ENCODE results near the gene SHC4.

Gene SHC4

GRCh38 chr15:48875241-48875960 is 88.3 kb downstream of the SHC4 start:
- H3K79me1 ChIP-seq (ENCODE audit: low read length), result peaks cover 7% of the 10 kb centered on the region

GRCh38 chr15:48872632-48873031 is 91.1 kb downstream of the SHC4 start:
- no peaks in the 10 kb centered on the region for H3K27me3 ChIP-seq (ENCODE audit: insufficient read depth, low read length)
- no peak overlapping the region for H2BK120ac ChIP-seq (ENCODE audit: insufficient read depth, low read length, poor library complexity)
- no peak overlapping the region for H3K27ac ChIP-seq (ENCODE audit: low read depth, low read length)
- H4K12ac ChIP-seq (ENCODE audit: low read depth, low read length), result no peak overlapping the region
- no peak overlapping the region for H2AK5ac ChIP-seq (ENCODE audit: low read length)
- no peak overlapping the region for H2BK12ac ChIP-seq (ENCODE audit: low read length)
- no peak overlapping the region for H3K4ac ChIP-seq (ENCODE audit: low read depth, low read length)
- H3K18ac ChIP-seq (ENCODE audit: low read length), result no peak overlapping the region
- H2BK5ac ChIP-seq (ENCODE audit: low read depth, low read length, poor library complexity), result no peak overlapping the region
- H3K14ac ChIP-seq (ENCODE audit: low read length), result no peak overlapping the region
- H3K4me3 ChIP-seq (ENCODE audit: low read depth, low read length), result no peak overlapping the region
- no peaks in the 10 kb centered on the region for H3K9me3 ChIP-seq (ENCODE audit: insufficient read depth, low read depth, low read length)
- no peak for DNase-seq
- H3K4me2 ChIP-seq (ENCODE audit: low read length), result no peak overlapping the region
- H4K8ac ChIP-seq (ENCODE audit: low read depth, low read length), result no peak overlapping the region
- peaks cover 0 to 1% of the 10 kb centered on the region in 2 experiments for H3K4me1 ChIP-seq (ENCODE audit: control insufficient read depth in 1 of 2, insufficient read depth in 2 of 2, low read length in 2 of 2)
- no peaks in the 10 kb centered on the region for H3K36me3 ChIP-seq (ENCODE audit: control insufficient read depth in 1 of 2, insufficient read depth in 2 of 2, low read length in 2 of 2)
- H3K79me2 ChIP-seq (ENCODE audit: control insufficient read depth, insufficient read depth, low read length, poor library complexity), result no peaks in the 10 kb centered on the region
- no CpG with 5 or more reads among the region's 2 CpGs for WGBS (ENCODE audit: extremely low coverage, insufficient coverage, insufficient read length)
- no peak overlapping the region for H2AFZ ChIP-seq (ENCODE audit: insufficient read depth, low read length, poor library complexity)
- H4K91ac ChIP-seq (ENCODE audit: low read depth, low read length), result no peak overlapping the region
- H3K79me1 ChIP-seq (ENCODE audit: low read length), result peaks cover under 1% of the 10 kb centered on the region
- H3K23ac ChIP-seq (ENCODE audit: low read length), result no peak overlapping the region
- H3K9ac ChIP-seq (ENCODE audit: low read length), result no peak overlapping the region

More at GRCh38 chr15:48875241-48875960, 88.3 kb downstream of the SHC4 start:
- H2AFZ ChIP-seq (ENCODE audit: insufficient read depth, low read length, poor library complexity), result no peak overlapping the region
- no peak overlapping the region for H3K27ac ChIP-seq (ENCODE audit: low read depth, low read length)
- no peak overlapping the region for H4K8ac ChIP-seq (ENCODE audit: low read depth, low read length)
- no peak for DNase-seq
- no peak overlapping the region for H3K4me3 ChIP-seq (ENCODE audit: low read depth, low read length)
- H3K9ac ChIP-seq (ENCODE audit: low read length), result no peak overlapping the region
- H3K4ac ChIP-seq (ENCODE audit: low read depth, low read length), result no peak overlapping the region
- H3K4me1 ChIP-seq (ENCODE audit: control insufficient read depth in 1 of 2, insufficient read depth in 2 of 2, low read length in 2 of 2), result no peaks in the 10 kb centered on the region
- no peaks in the 10 kb centered on the region for H3K9me3 ChIP-seq (ENCODE audit: insufficient read depth, low read depth, low read length)
- H4K91ac ChIP-seq (ENCODE audit: low read depth, low read length), result no peak overlapping the region
- no peaks in the 10 kb centered on the region for H3K36me3 ChIP-seq (ENCODE audit: control insufficient read depth in 1 of 2, insufficient read depth in 2 of 2, low read length in 2 of 2)
- no peak overlapping the region for H2BK12ac ChIP-seq (ENCODE audit: low read length)
- WGBS (ENCODE audit: extremely low coverage, insufficient coverage, insufficient read length), result no CpG with 5 or more reads among the region's 2 CpGs
- H2BK120ac ChIP-seq (ENCODE audit: insufficient read depth, low read length, poor library complexity), result no peak overlapping the region
- H4K12ac ChIP-seq (ENCODE audit: low read depth, low read length), result no peak overlapping the region
- H2AK5ac ChIP-seq (ENCODE audit: low read length), result no peak overlapping the region
- no peak overlapping the region for H3K4me2 ChIP-seq (ENCODE audit: low read length)
- H3K27me3 ChIP-seq (ENCODE audit: insufficient read depth, low read length), result no peaks in the 10 kb centered on the region
- H2BK5ac ChIP-seq (ENCODE audit: low read depth, low read length, poor library complexity), result no peak overlapping the region
- H3K23ac ChIP-seq (ENCODE audit: low read length), result no peak overlapping the region
- H3K79me2 ChIP-seq (ENCODE audit: control insufficient read depth, insufficient read depth, low read length, poor library complexity), result peaks cover 4% of the 10 kb centered on the region
- no peak overlapping the region for H3K14ac ChIP-seq (ENCODE audit: low read length)
- no peak overlapping the region for H3K18ac ChIP-seq (ENCODE audit: low read length)

DNA sequence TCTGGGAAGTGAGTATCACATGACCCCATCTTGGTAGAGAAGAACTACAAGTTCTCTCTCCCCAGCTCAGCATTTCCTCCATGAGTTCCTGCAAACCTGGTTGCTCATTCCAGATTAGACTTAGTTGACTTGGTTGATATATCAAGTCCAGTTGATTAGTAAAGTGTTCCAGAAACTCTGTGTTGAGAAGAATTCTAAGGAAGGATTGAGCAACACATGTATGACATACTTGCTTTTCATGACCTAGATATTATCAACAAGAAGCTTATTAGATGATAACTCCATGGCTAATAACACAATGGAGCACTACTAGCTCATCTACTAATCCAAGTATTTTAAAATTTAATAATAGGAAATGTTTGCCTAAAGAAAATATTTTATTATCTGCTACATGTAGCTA is 92.2 kb downstream of the SHC4 start:
- peak in 1 of 2 donors; percentile 65 for DNase-seq
- Histone ChIP-seq H3K27ac (ENCODE audit: low read depth, low read length) (no peak overlapping the region), H2AFZ (ENCODE audit: insufficient read depth, low read length, poor library complexity) (no peak overlapping the region), H4K91ac (ENCODE audit: low read depth, low read length) (no peak overlapping the region), H4K12ac (ENCODE audit: low read depth, low read length) (no peak overlapping the region), H3K36me3 (ENCODE audit: control insufficient read depth in 1 of 2, insufficient read depth in 2 of 2, low read length in 2 of 2) (no peaks in the 10 kb centered on the region), H3K9ac (ENCODE audit: low read length) (no peak overlapping the region), H3K23ac (ENCODE audit: low read length) (no peak overlapping the region), H2BK120ac (ENCODE audit: insufficient read depth, low read length, poor library complexity) (no peak overlapping the region), H3K9me3 (ENCODE audit: insufficient read depth, low read depth, low read length) (no peaks in the 10 kb centered on the region), H3K4me2 (ENCODE audit: low read length) (no peak overlapping the region), H2AK5ac (ENCODE audit: low read length) (no peak overlapping the region), H3K79me2 (ENCODE audit: control insufficient read depth, insufficient read depth, low read length, poor library complexity) (no peaks in the 10 kb centered on the region), H3K4me1 (ENCODE audit: control insufficient read depth in 1 of 2, insufficient read depth in 2 of 2, low read length in 2 of 2) (peaks cover 0 to 1% of the 10 kb centered on the region in 2 experiments), H3K4ac (ENCODE audit: low read depth, low read length) (no peak overlapping the region), H3K4me3 (ENCODE audit: low read depth, low read length) (no peak overlapping the region), H3K27me3 (ENCODE audit: insufficient read depth, low read length) (no peaks in the 10 kb centered on the region), H2BK12ac (ENCODE audit: low read length) (no peak overlapping the region), H4K8ac (ENCODE audit: low read depth, low read length) (no peak overlapping the region), H3K14ac (ENCODE audit: low read length) (no peak overlapping the region), H3K79me1 (ENCODE audit: low read length) (no peaks in the 10 kb centered on the region), H2BK5ac (ENCODE audit: low read depth, low read length, poor library complexity) (no peak overlapping the region), H3K18ac (ENCODE audit: low read length) (no peak overlapping the region)

- no peak overlapping the region for H3K14ac ChIP-seq (ENCODE audit: low read length)
- no peak overlapping the region for H2BK12ac ChIP-seq (ENCODE audit: low read length)
- no peak overlapping the region for H2BK5ac ChIP-seq (ENCODE audit: low read depth, low read length, poor library complexity)
- H2BK120ac ChIP-seq (ENCODE audit: insufficient read depth, low read length, poor library complexity), result no peak overlapping the region
- no peak for DNase-seq
- H4K12ac ChIP-seq (ENCODE audit: low read depth, low read length), result no peak overlapping the region
- H3K27ac ChIP-seq (ENCODE audit: low read depth, low read length), result no peak overlapping the region
- H3K79me2 ChIP-seq (ENCODE audit: control insufficient read depth, insufficient read depth, low read length, poor library complexity), result no peaks in the 10 kb centered on the region
- H3K18ac ChIP-seq (ENCODE audit: low read length), result no peak overlapping the region
- H3K27me3 ChIP-seq (ENCODE audit: insufficient read depth, low read length), result no peaks in the 10 kb centered on the region
- H2AFZ ChIP-seq (ENCODE audit: insufficient read depth, low read length, poor library complexity), result no peak overlapping the region
- peak overlapping the region; percentile 68 for H3K9ac ChIP-seq (ENCODE audit: low read length)
- H3K4me2 ChIP-seq (ENCODE audit: low read length), result no peak overlapping the region
- H3K79me1 ChIP-seq (ENCODE audit: low read length), result no peaks in the 10 kb centered on the region
- no peak overlapping the region for H3K23ac ChIP-seq (ENCODE audit: low read length)
- no peak overlapping the region for H4K91ac ChIP-seq (ENCODE audit: low read depth, low read length)
- no peak overlapping the region for H3K4me3 ChIP-seq (ENCODE audit: low read depth, low read length)
- no peaks in the 10 kb centered on the region for H3K36me3 ChIP-seq (ENCODE audit: control insufficient read depth in 1 of 2, insufficient read depth in 2 of 2, low read length in 2 of 2)
- no peaks in the 10 kb centered on the region for H3K9me3 ChIP-seq (ENCODE audit: insufficient read depth, low read depth, low read length)
- WGBS (ENCODE audit: extremely low coverage, insufficient coverage, insufficient read length), result no CpG with 5 or more reads among the region's 1 CpG
- H4K8ac ChIP-seq (ENCODE audit: low read depth, low read length), result no peak overlapping the region
- no peak overlapping the region for H2AK5ac ChIP-seq (ENCODE audit: low read length)
- peaks cover 0 to 1% of the 10 kb centered on the region in 2 experiments for H3K4me1 ChIP-seq (ENCODE audit: control insufficient read depth in 1 of 2, insufficient read depth in 2 of 2, low read length in 2 of 2)
- no peak overlapping the region for H3K4ac ChIP-seq (ENCODE audit: low read depth, low read length)
Measured at GRCh38 chr15:48869966-48870365, 93.8 kb downstream of the SHC4 start.
